Spleen (tissue), 11 donors: ENCODE data around the gene FAM20C. TPM values are rescaled to one million over a fixed set of nuclear protein-coding genes. Genes with fewer than 3 reads are reported as not detected.

Experiments
- DNase-seq: peaks from one replicate; pipeline ENCODE4 v3.0.0-alpha.2; 2020
- H3K27ac ChIP-seq, 8 donors: fragments of 200-600 bp; sonication (generic) in 7 of 8; 1 replicate in 4 of 8; 2 replicates in 4 of 8; pipeline versions ENCODE4 v1.5.0 to v1.8.0; 2016 to 2021; ENCODE audit warnings: inconsistent platforms in 4 of 8, mild to moderate bottlenecking in 4 of 8, moderate library complexity in 1 of 8
- H3K27me3 ChIP-seq, 7 donors: fragments of 200-600 bp; sonication (generic) in 6 of 7; replicated peaks in 1 of 7; 1 replicate in 4 of 7; 2 replicates in 3 of 7; pipeline versions ENCODE4 v1.5.0 to v1.8.0; 2016 to 2021; ENCODE audit warnings: inconsistent platforms in 3 of 7, mild to moderate bottlenecking in 1 of 7
- H3K36me3 ChIP-seq, 6 donors: fragments of 200-600 bp; sonication (generic) in 5 of 6; 1 replicate in 4 of 6; 2 replicates in 2 of 6; pipeline versions ENCODE4 v1.5.0 to v1.8.0; 2016 to 2021; ENCODE audit warnings: inconsistent platforms in 2 of 6
- H3K4me1 ChIP-seq, 6 donors: fragments of 200-600 bp; sonication (generic) in 5 of 6; 1 replicate in 3 of 6; 2 replicates in 3 of 6; pipeline versions ENCODE4 v1.5.0 to v1.8.0; 2016 to 2021; ENCODE audit warnings: inconsistent platforms in 3 of 6
- H3K4me3 ChIP-seq, 8 donors: fragments of 200-600 bp; sonication (generic) in 7 of 8; 1 replicate in 4 of 8; 2 replicates in 4 of 8; pipeline versions ENCODE4 v1.5.0 to v1.8.0; 2016 to 2021; ENCODE audit warnings: inconsistent platforms in 4 of 8, mild to moderate bottlenecking in 4 of 8, moderate library complexity in 2 of 8
- H3K9me3 ChIP-seq, 8 donors: fragments of 200-600 bp; sonication (generic) in 7 of 8; 1 replicate in 4 of 8; 2 replicates in 4 of 8; pipeline versions ENCODE4 v1.5.0 to v1.8.0; 2016 to 2021; ENCODE audit warnings: inconsistent platforms in 4 of 8
- POLR2A ChIP-seq, 3 donors: fragments of 450-650 bp; IDR thresholded peaks; one replicate each; pipeline ENCODE4 v1.5.1; 2017; ENCODE audit warnings: antibody characterized with exemption in 3 of 3, mild to moderate bottlenecking in 1 of 3
- POLR2AphosphoS5 ChIP-seq, 3 donors: sonication (generic); formaldehyde crosslinking; IDR thresholded peaks; one replicate each; pipeline ENCODE4 v1.5.1; 2017; ENCODE audit warnings: antibody characterized with exemption in 3 of 3
- WGBS, 5 donors: extraction: QIAGEN DNeasy Blood & Tissue Kit in 3 of 5; methylation state at CpG; one replicate each; pipeline versions ENCODE4 v1.1.5 to v1.1.7; 2013 to 2018; 5-methylcytosine and 5-hydroxymethylcytosine counted together
- intact Hi-C: fragments of 100-400 bp; cut with DNase I; formaldehyde crosslinking; loops from one replicate; pipeline ENCODE4 v1.15.0; 2023; ENCODE audit warnings: low total_unique reads
- polyA plus RNA-seq, 3 donors: library from polyadenylated mRNA; stranded (reverse); fragments of 200-250 nt; gene quantifications; one replicate each; pipeline ENCODE4 v1.2.1, GENCODE V29; 2013
- total RNA-seq, 7 donors: library from RNA; depleted of rRNA in 3 of 7; stranded (reverse); fragments of >200 nt in 3 of 7; fragmentation: NEBNext Ultra II Directional in 4 of 7; extraction: Animal tissue kit (Norgen Biotek cat#: 25700) in 4 of 7; gene quantifications; one replicate each; pipeline versions ENCODE4 v1.1.0 to v1.2.1, GENCODE V29; 2016 to 2021
- TF ChIP-seq, protein P1 (sequence below), 11 experiments: fragments of 200-600 bp in 7 of 11; fragments of 450-650 bp in 4 of 11; sonication (generic) in 4 of 11; IDR thresholded peaks in 8 of 11; conservative IDR thresholded peaks in 3 of 11; 1 replicate in 7 of 11; 2 replicates in 4 of 11; pipeline versions ENCODE4 v1.4.0 to v1.8.0; 2016 to 2021; ENCODE audit warnings: antibody characterized with exemption in 11 of 11, inconsistent platforms in 4 of 11, mild to moderate bottlenecking in 1 of 11
- donor health status: healthy with polysubstance abuse.
- donor health status: DM: no; HTN: no; CAD: no; lungs with moderate emphysema.
- donor health status: DM: no; HTN: no; CAD: no.
- donor health status: Bipolar disorder and iron deficiency.
- donor health status: healthy.
- donor health status: DM: no; HTN: no; CAD: no.
- donor health status: DM: yes; HTN: yes; CAD: no.

The FAM20C gene
- total and polyA plus RNA-seq, 10 donors = 6.9 to 27.3 (median 14.6) TPM

DNA sequence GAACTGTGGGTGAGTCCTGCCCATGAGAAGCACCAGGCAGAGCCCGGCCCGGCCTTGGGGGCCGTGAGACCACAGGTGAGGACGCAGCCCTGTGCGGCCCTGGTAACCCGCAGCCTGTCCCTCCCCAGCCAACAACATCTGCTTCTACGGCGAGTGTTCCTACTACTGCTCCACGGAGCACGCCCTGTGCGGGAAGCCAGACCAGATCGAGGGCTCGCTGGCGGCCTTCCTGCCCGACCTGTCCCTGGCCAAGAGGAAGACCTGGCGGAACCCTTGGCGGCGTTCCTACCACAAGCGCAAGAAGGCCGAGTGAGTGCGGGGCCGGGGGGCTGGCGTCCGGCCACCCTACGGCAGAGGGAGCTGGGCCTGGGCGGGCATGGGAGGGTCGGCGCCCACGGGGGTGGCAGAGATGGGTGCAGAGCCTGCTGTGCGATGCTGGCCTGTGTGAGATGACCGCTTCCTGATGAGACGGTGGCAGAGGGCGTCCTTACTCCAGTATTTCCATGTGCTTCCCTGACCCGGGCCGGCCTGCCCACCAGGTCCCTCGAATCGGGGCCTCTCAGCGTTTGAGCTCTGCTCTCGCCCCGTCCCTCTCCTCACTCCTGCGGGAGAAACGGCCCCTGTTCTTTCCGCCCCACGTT, 63.5 kb downstream of the FAM20C start:
- 91 to 97% (median 93%) methylated on average over 36 to 44 of the region's 44 CpGs for WGBS, 5 donors
- Histone ChIP-seq H3K27me3 (peaks cover 0 to 3% (median 0%) of the 10 kb centered on the region in 7 donors), H3K9me3 (no peaks in the 10 kb centered on the region), H3K27ac (no peak overlapping the region), H3K36me3 (peaks cover 0 to 77% (median 22%) of the 10 kb centered on the region in 6 donors), H3K4me3 (no peak overlapping the region), H3K4me1 (no peaks in the 10 kb centered on the region)
- DNase-seq = no peak
- TF ChIP-seq POLR2AphosphoS5 (IDR thresholded peaks at IDR 0.05) = peak in 1 of 3 donors; percentile 10
- TF ChIP-seq, protein P1, sequence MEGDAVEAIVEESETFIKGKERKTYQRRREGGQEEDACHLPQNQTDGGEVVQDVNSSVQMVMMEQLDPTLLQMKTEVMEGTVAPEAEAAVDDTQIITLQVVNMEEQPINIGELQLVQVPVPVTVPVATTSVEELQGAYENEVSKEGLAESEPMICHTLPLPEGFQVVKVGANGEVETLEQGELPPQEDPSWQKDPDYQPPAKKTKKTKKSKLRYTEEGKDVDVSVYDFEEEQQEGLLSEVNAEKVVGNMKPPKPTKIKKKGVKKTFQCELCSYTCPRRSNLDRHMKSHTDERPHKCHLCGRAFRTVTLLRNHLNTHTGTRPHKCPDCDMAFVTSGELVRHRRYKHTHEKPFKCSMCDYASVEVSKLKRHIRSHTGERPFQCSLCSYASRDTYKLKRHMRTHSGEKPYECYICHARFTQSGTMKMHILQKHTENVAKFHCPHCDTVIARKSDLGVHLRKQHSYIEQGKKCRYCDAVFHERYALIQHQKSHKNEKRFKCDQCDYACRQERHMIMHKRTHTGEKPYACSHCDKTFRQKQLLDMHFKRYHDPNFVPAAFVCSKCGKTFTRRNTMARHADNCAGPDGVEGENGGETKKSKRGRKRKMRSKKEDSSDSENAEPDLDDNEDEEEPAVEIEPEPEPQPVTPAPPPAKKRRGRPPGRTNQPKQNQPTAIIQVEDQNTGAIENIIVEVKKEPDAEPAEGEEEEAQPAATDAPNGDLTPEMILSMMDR (IDR thresholded peaks at IDR 0.05 in 8 of 11, conservative IDR thresholded peaks at IDR 0.05 in 3 of 11) = no peak
- intact Hi-C loops = no loop called here

GRCh38 chr7:256461-256940, 64.1 kb downstream of the FAM20C start:
- peaks cover 0 to 74% (median 22%) of the 10 kb centered on the region in 6 donors for H3K36me3 ChIP-seq
- peak; percentile 60 for DNase-seq

DNA sequence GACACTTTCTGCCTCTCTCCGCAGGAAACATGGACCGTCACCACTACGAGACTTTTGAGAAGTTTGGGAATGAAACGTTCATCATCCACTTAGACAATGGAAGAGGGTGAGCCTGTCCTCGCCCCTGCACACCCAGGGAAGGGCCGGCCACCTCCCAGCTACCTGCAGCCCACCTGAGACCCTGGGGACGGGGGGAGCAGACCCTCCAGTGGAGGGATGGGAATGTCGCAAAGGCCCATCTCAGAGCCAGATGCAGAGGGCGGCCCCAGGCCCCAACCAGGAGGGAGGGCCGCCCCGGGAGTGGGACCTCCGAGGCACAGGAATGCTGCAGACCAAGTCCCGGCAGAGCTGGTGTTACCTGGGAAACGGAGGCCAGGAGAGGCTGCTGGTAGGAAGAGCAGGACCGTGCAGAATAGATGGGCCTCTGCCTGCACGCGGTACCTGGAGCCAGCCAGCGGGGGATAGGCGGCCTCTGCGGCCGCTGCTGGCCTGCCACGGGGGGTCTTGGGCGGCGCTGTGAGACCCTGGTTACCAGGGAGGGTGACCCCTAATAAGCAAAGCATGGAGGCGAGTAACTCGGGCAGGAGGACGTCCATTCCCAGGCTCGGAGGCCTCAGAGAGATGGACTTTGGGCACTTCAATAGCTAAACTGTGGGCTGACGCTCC, 64.7 kb downstream of the FAM20C start:
- intact Hi-C loops = no loop called here
- H3K9me3 ChIP-seq = peaks cover 0 to 8% (median under 1%) of the 10 kb centered on the region in 8 donors
- H3K36me3 ChIP-seq = peaks cover 0 to 68% (median 21%) of the 10 kb centered on the region in 6 donors
- no peaks in the 10 kb centered on the region for H3K4me1 ChIP-seq
- peaks cover 0 to 3% (median 0%) of the 10 kb centered on the region in 7 donors for H3K27me3 ChIP-seq
- TF ChIP-seq POLR2AphosphoS5 (IDR thresholded peaks at IDR 0.05) (no peak), POLR2A (IDR thresholded peaks at IDR 0.05) (no peak)
- TF ChIP-seq, protein P1 (IDR thresholded peaks at IDR 0.05 in 8 of 11, conservative IDR thresholded peaks at IDR 0.05 in 3 of 11) = no peak
- peak; percentile 49 for DNase-seq
- H3K27ac ChIP-seq = no peak overlapping the region
- no peak overlapping the region for H3K4me3 ChIP-seq
- 89 to 97% (median 94%) methylated on average over 18 to 29 of the region's 29 CpGs for WGBS, 5 donors

More at GRCh38 chr7:256461-256940, 64.1 kb downstream of the FAM20C start:
- Histone ChIP-seq H3K4me1 (no peaks in the 10 kb centered on the region), H3K9me3 (peaks cover 0 to 3% (median 0%) of the 10 kb centered on the region in 8 donors), H3K4me3 (no peak overlapping the region), H3K27ac (no peak overlapping the region), H3K27me3 (peaks cover 0 to 3% (median 0%) of the 10 kb centered on the region in 7 donors)
- intact Hi-C loops = no loop called here
- WGBS, 5 donors = 94 to 97% (median 95%) methylated on average over 38 of the region's 38 CpGs
- TF ChIP-seq, protein P1 (IDR thresholded peaks at IDR 0.05 in 8 of 11, conservative IDR thresholded peaks at IDR 0.05 in 3 of 11) = no peak
- TF ChIP-seq POLR2A (IDR thresholded peaks at IDR 0.05) (no peak), POLR2AphosphoS5 (IDR thresholded peaks at IDR 0.05) (no peak)

GRCh38 chr7:257647-257992, 65.2 kb downstream of the FAM20C start:
- TF ChIP-seq, protein P1 (IDR thresholded peaks at IDR 0.05 in 8 of 11, conservative IDR thresholded peaks at IDR 0.05 in 3 of 11) = no peak
- no peak for TF ChIP-seq POLR2AphosphoS5 (IDR thresholded peaks at IDR 0.05)
- no peak for TF ChIP-seq POLR2A (IDR thresholded peaks at IDR 0.05)
- intact Hi-C loops = no loop called here
- Histone ChIP-seq H3K27me3 (no peaks in the 10 kb centered on the region), H3K4me1 (no peaks in the 10 kb centered on the region), H3K36me3 (peaks cover 0 to 63% (median 18%) of the 10 kb centered on the region in 6 donors), H3K4me3 (no peak overlapping the region), H3K9me3 (peaks cover 0 to 14% (median 5%) of the 10 kb centered on the region in 8 donors), H3K27ac (no peak overlapping the region)
- DNase-seq = no peak
- WGBS, 5 donors = 62 to 80% (median 79%) methylated on average over 4 to 5 of the region's 5 CpGs
